GM18505 (cell line): ENCODE measurements around the gene FDX2.

ENCODE experiments used
- ATAC-seq: cut with Tn5 transposase; IDR thresholded peaks from one replicate; pipeline ENCODE4 v1.9.1; 2021; ENCODE audit not compliant: unreplicated experiment
- POLR2A ChIP-seq: IDR thresholded peaks from 4 replicates; pipeline ENCODE4 v1.6.1; 2011; ENCODE audit warnings: borderline replicate concordance; ENCODE audit not compliant: insufficient read depth, insufficient read length; ENCODE audit errors: extremely low read depth

The FDX2 gene

DNA sequence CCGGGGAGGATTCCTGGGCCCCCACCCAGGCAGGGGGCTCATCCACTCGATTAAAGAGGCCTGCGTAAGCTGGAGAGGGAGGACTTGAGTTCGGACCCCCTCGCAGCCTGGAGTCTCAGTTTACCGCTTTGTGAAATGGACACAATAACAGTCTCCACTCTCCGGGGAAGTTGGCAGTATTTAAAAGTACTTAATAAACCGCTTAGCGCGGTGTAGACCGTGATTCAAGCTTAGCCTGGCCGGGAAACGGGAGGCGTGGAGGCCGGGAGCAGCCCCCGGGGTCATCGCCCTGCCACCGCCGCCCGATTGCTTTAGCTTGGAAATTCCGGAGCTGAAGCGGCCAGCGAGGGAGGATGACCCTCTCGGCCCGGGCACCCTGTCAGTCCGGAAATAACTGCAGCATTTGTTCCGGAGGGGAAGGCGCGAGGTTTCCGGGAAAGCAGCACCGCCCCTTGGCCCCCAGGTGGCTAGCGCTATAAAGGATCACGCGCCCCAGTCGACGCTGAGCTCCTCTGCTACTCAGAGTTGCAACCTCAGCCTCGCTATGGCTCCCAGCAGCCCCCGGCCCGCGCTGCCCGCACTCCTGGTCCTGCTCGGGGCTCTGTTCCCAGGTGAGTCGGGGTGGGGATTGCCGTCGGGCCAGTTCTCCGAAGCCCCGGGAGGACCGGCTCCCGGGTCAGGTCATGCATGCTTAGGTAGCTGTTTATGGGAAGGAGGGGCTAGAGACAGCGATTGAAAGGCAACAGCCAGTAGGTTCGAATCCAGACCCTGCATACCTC lies 45.0 kb downstream of the FDX2 start, which contains the start of gene ICAM1:
ICAM1 (plus strand) TSS at position 505 of the 779 bp plus-strand sequence; CDS start at position 545, 40 bp downstream.
- peak; percentile 99 for TF ChIP-seq POLR2A
- peak; percentile 42 for ATAC-seq

DNA sequence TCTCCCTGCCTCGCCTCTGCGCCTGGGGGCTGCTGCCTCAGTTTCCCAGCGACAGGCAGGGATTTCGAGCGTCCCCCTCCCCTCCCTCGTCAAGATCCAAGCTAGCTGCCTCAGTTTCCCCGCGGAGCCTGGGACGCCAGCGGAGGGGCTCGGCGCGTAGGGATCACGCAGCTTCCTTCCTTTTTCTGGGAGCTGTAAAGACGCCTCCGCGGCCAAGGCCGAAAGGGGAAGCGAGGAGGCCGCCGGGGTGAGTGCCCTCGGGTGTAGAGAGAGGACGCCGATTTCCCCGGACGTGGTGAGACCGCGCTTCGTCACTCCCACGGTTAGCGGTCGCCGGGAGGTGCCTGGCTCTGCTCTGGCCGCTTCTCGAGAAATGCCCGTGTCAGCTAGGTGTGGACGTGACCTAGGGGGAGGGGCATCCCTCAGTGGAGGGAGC lies 45.6 kb downstream of the FDX2 start:
- no peak for TF ChIP-seq POLR2A
- peak; percentile 46 for ATAC-seq

DNA sequence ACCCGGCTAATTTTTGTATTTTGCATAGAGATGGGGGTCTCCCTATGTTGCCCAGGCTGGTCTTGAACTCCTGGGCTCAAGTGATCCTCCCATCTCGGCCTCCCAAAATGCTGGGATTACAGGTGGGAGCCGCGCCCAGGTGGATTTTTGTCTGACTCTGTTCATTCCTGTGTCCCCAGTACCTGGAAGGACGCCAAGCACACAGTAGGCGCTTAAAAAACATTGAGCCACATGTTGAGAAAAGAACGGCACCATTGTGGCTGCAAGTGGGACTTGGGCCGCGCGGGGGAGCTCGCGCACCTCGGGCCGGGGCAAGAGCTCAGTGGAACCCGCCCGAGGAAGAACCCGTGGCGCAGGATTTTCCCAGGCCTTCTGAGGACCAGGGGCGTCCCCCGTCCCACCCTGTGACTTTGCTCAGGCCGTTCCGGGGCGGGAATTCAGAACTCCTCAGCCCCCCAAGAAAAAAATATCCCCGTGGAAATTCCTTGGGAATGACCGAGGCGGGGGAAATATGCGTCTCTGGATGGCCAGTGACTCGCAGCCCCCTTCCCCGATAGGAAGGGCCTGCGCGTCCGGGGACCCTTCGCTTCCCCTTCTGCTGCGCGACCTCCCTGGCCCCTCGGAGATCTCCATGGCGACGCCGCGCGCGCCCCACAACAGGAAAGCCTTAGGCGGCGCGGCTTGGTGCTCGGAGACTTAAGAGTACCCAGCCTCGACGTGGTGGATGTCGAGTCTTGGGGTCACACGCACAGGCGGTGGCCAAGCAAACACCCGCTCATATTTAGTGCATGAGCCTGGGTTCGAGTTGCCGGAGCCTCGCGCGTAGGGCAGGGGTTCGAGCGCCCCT lies 46.3 kb downstream of the FDX2 start:
- ATAC-seq = peak; percentile 36
- no peak for TF ChIP-seq POLR2A

DNA sequence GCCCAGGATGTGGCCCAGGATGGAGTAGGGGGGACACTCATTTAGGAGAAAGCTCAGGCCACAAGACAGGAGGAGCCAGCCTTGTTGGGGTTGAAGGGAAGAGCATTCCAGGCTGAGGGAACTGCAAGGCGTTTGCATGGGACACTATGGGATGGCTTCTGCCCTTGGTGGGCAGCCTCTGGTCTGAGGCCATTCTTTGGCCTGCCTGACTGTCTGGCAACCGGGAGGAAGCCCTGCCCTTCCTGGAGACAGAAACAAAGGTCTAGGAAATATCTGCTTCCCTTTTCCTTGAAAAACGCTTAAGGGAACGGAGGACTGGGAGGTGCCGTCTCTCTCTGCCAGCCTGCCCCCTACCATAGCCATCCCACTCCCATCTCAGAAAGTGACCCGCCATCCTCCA lies 47.7 kb downstream of the FDX2 start:
- no peak for ATAC-seq
- TF ChIP-seq POLR2A = no peak

DNA sequence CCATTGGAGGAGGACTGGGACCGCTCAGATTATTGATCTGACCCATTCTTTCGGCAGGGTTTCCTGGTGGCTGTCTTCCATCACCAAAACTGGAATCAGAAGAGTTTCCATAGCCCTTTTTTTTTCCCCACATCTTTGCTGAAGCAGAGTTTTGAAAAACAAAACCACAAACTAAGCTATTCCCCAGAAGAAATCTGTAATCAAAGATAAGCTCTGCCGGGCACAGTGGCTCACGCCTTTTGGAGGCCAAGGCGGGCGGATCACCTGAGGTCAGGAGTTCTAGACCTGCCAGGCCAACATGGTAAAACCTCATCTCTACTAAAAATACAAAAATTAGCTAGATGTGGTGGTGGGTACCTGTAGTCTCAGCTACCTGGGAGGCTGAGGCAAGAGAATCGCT lies 49.1 kb downstream of the FDX2 start:
- no peak for TF ChIP-seq POLR2A
- ATAC-seq = no peak

DNA sequence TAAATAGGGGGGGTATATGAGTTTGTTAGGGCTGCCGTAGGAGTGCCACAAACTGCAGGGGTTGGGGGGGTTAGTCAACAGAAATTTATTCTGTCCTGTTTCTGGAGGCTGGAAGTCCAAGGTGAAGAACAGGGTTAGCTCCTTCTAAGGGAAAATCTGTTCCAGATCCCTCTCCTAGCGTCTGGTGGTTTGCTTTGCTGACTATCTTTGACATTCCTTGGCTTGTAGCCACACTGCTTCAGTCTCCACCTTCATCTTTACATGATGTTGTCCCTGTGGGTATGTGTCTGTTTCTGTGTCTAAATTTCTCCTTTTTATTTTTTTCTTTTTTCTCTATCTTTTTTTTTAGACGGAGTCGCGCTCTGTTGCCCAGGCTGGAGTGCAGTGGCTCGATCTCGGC lies 53.0 kb downstream of the FDX2 start:
- TF ChIP-seq POLR2A = no peak
- no peak for ATAC-seq

DNA sequence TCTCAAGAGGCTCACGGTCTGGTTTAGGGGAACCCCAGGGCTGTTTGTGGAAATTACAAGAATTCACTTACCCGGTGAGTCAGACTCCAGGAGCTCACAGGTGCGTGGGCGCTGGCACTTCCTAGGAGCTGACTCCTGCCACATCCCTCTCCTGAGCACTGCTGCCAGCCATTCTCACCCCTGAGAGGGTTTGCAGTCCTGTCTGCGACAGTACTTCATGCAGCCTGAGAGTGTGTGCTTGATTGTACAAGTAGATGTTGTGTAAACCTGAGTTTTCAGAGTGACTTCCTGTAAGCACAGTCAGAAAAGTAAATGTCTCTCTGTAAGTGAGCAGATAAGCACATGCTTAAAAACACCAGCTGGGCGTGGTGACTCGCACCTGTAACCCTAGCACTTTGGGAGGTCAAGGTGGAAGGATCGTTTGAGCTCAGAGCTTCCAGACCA lies 55.7 kb downstream of the FDX2 start:
- TF ChIP-seq POLR2A = no peak
- no peak for ATAC-seq
